Measurements from ENCODE around the gene GCK. TPM values are rescaled to one million over a fixed set of nuclear protein-coding genes. Genes with fewer than 3 reads are reported as not detected.

GCK gene
- total RNA-seq, 3 donors from 2014 or later: 0.17 TPM; not detected in 2

- peaks cover 10% of the 10 kb centered on the region for H3K4me1 ChIP-seq (ENCODE audit: low read depth)
- intact Hi-C loops (cut with DNase I, micrococcal nuclease): no loop called here
- DNase-seq (no peak), ATAC-seq (no peak)
- H3K9me3 ChIP-seq: no peaks in the 10 kb centered on the region
- no peak for TF ChIP-seq CTCF (IDR thresholded peaks at IDR 0.05)
- H3K4me3 ChIP-seq: no peak overlapping the region
- H3K36me3 ChIP-seq (ENCODE audit: low read depth): no peaks in the 10 kb centered on the region
Measured at GRCh38 chr7:44197474-44197873, 8.2 kb upstream of the GCK start.

GRCh38 chr7:44196450-44196872 lies 7.2 kb upstream of the GCK start:
- DNase-seq: peak in 1 of 3 donors; percentile 49
- peaks cover under 1% of the 10 kb centered on the region for H3K4me1 ChIP-seq (ENCODE audit: low read depth)
- intact Hi-C loops (cut with DNase I, micrococcal nuclease): no loop called here
- peak; percentile 18 for TF ChIP-seq CTCF (IDR thresholded peaks at IDR 0.05)
- no peaks in the 10 kb centered on the region for H3K9me3 ChIP-seq
- H3K36me3 ChIP-seq (ENCODE audit: low read depth): no peaks in the 10 kb centered on the region
- no peak overlapping the region for H3K4me3 ChIP-seq
- no peak for ATAC-seq

- intact Hi-C loops (cut with DNase I, micrococcal nuclease): no loop called here
- no peak for DNase-seq
- no peaks in the 10 kb centered on the region for H3K9me3 ChIP-seq
- H3K36me3 ChIP-seq (ENCODE audit: low read depth): no peaks in the 10 kb centered on the region
- no peak for TF ChIP-seq CTCF (IDR thresholded peaks at IDR 0.05)
- no peaks in the 10 kb centered on the region for H3K4me1 ChIP-seq (ENCODE audit: low read depth)
- ATAC-seq: no peak
- no peak overlapping the region for H3K4me3 ChIP-seq
Measured at GRCh38 chr7:44195889-44196288, 6.7 kb upstream of the GCK start.

- DNase-seq: no peak
- H3K9me3 ChIP-seq: no peaks in the 10 kb centered on the region
- intact Hi-C loops (cut with DNase I, micrococcal nuclease): no loop called here
- H3K4me1 ChIP-seq (ENCODE audit: low read depth): no peaks in the 10 kb centered on the region
- H3K4me3 ChIP-seq: no peak overlapping the region
- ATAC-seq: no peak
- H3K36me3 ChIP-seq (ENCODE audit: low read depth): no peaks in the 10 kb centered on the region
- no peak for TF ChIP-seq CTCF (IDR thresholded peaks at IDR 0.05)
Measured at GRCh38 chr7:44194562-44195145, 5.4 kb upstream of the GCK start.

GRCh38 chr7:44194069-44194468 lies 4.8 kb upstream of the GCK start:
- Histone ChIP-seq H3K36me3 (ENCODE audit: low read depth) (no peaks in the 10 kb centered on the region), H3K9me3 (no peaks in the 10 kb centered on the region), H3K4me3 (no peak overlapping the region), H3K4me1 (ENCODE audit: low read depth) (no peaks in the 10 kb centered on the region)
- DNase-seq (no peak), ATAC-seq (no peak)
- intact Hi-C loops (cut with DNase I, micrococcal nuclease): no loop called here
- no peak for TF ChIP-seq CTCF (IDR thresholded peaks at IDR 0.05)

Measured in mucosa of descending colon (tissue), 3 donors.